ENCODE results near the gene SLC2A9.

SLC2A9 gene

GRCh38 chr4:10020871-10021652 is at the start of gene SLC2A9:
Gene SLC2A9, minus strand, starts transcription at chr4:10021497. Its CDS starts 68 bp downstream, at chr4:10021429.
- no peak for DNase-seq

- no peak for DNase-seq
Observed at GRCh38 chr4:10069075-10069642, 47.9 kb upstream of the SLC2A9 start.

- DNase-seq = no peak
Observed at GRCh38 chr4:10066670-10067651, 45.7 kb upstream of the SLC2A9 start.

DNA sequence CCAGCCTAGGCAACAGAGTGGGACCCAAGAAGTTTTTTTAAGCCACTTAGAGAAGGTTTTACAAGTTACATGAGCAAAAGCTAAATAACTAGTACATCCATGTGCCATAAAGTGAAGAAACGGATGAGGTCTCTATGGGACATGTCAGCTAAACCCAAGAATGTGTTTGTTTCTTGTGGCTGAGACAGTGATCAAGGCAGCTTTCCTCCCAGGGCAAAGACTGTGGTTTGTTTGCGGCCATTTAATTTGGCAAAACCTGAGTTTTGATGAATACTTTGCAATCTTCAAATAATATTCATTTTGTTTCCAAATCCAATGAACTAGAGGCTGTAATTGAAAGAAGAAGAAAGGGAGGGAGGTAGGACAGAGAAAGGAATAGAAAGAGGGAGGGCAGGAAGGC is 44.9 kb upstream of the SLC2A9 start:
- no peak for DNase-seq

- no peak for DNase-seq
Observed at GRCh38 chr4:10063544-10064300, 42.4 kb upstream of the SLC2A9 start.

DNA sequence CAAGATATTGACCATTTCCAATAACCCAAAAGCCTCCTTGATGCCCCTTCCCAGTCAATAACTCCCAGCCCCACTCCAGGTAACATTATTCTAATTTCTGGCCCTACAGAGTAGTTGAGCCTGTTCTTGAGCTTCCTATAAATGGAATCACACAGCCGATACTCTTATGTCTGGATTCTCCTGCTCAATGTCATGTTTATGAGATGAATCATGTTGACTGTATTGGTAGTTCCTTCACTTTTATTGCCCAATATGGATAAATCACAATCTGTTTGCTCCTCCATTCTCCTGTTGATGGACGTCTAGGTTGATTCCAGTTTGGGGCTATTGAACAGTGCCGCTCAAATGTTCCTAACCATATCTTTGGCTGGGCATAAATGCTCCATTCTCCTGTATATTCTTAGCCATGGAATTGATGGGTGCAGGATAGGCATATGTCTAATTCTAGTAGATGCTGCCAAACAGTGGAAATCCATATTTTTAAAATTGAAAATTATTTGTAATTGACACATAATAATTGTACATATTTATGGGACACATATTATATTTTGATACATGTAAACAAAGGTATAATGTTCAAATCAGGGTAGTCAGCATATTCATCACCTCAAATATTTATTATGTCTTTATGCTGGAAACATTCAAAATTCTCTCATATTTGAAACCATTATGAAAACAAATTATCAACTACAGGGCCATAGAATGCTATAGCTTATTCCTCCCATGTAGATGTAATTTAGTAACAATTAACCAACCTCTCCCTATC is 40.5 kb upstream of the SLC2A9 start:
- no peak for DNase-seq

DNA sequence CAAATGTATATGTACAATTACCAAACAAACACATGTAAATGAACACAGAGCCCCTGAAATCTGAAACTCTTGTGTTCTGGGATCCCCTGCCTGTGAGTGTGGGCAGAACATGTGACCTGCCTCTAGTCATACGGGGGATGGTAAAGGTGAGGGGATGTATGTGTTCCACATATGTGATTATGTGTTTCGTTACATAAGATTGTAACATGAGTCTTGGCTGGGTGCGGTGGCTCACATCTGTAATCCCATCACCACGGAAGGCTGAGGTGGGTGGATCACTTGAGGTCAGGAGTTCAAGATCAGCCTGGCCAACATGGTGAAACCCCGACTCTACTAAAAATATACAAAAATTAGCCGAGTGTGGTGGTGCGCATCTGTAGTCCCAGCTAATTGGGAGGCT is 37.1 kb upstream of the SLC2A9 start:
- DNase-seq = no peak

DNA sequence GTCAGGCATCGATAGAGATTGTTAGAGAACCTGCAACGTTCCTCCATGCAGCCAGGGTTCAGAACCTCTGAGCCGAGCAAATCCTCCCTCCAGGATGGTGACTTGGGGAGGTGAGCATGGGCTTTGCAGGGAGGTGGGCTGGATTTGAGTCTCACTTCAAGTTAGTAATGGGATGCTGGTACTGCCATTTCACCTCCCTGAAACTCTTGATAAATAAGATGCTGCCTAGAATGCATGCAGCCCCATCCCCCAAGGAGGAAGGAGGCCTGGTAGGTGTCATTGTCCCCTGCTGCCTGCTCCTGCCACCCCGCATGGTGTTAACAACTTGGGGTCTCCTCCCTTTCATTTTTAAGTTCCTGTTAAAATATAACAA is 35.7 kb upstream of the SLC2A9 start:
- no peak for DNase-seq

GRCh38 chr4:10056334-10057022 is 35.2 kb upstream of the SLC2A9 start:
- no peak for DNase-seq

DNA sequence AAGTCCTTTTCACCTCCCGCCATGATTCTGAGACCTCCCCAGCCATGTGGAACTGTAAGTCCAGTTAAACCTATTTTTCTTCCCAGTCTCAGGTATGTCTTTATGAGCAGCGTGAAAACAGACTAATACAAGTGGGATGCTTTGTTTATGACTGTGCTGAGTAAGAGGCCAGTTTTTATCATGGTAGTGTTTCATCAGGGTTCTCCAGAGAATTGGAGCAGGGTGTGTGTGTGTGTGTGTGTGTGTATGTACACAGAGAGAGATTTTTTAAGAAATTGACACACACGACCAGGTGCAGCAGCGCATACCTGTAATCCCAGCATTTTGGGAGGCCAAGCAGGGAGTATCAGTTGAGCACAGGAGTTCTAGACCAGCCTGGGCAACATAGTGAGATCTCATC is 34.6 kb upstream of the SLC2A9 start:
- DNase-seq = no peak

- no peak for DNase-seq
Observed at GRCh38 chr4:10054571-10055041, 33.3 kb upstream of the SLC2A9 start.

- no peak for DNase-seq
Observed at GRCh38 chr4:10053635-10054453, 32.5 kb upstream of the SLC2A9 start.

DNA sequence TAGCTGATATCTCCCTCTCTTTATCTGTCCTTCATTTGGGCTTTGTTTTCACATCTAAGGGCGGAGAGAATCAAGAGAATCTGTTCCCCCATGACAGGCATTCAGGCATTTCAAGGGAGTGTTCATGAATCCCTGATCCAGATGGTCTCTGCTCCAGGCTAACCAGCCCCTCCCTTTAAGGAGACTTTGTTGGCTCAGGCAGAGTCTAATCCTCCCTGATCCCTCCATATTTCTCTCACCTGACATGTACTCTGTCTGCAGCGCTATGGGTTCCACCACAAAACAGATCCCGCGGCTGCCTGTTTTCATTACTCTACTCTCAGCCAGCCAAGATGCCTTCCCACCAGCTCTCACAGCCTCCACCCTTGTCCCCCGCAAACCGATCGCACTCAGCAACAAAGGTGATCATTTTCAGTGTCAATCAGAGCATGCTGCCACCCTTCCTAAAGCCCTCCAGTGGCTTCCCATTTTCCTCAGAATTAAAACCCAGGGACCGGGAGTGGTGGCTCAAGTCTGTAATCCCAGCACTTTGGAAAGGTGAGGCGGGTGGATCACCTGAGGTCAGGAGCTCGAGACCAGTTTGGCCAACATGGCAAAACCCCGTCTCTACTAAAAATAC is 30.3 kb upstream of the SLC2A9 start:
- DNase-seq = no peak

- DNase-seq = no peak
Observed at GRCh38 chr4:10050721-10051120, 29.4 kb upstream of the SLC2A9 start.

- no peak for DNase-seq
Observed at GRCh38 chr4:10050261-10050661, 29.0 kb upstream of the SLC2A9 start.

- DNase-seq = no peak
Observed at GRCh38 chr4:10048941-10049697, 27.8 kb upstream of the SLC2A9 start.

DNA sequence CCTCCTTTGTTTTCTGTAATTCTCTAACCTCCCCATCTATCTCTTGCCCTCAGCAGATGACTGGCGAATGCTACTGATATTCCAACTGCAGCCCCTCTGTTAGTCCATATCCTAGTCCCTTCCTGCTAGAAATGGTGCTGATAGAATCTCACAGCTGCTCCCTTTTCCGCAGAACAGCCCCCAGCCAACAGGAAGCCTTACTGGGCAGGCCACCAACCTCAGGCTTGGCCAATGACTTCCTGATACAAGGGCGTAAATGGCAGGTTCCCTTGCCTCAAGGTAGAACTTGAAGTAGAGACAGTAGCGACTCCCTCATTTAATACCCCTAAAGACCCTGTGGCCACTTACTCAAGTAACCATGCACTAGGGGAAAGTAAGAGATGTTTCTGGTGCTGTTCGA is 26.7 kb upstream of the SLC2A9 start:
- DNase-seq = no peak

DNA sequence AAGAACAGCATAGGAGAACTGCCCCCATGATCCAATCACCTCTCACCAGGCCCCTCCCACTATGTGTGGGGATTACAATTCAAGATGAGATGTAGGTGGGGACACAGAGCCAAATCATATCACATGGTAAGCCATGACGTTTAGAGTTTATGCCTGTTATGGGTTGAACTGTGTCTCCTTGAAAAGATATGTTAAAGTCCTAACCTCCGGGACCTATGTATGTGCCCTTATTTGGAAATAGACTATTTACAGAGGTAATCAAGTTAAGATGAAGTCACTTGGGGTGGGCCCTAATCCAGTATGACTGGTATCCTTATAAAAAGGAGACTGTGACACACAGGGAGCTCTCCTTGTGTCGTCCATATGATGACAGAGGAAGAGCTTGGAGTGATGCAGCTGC is 25.2 kb upstream of the SLC2A9 start:
- no peak for DNase-seq

- DNase-seq = no peak
Observed at GRCh38 chr4:10045481-10045880, 24.2 kb upstream of the SLC2A9 start.
